Osteoblast (primary cell): ENCODE results near the gene CELA1. TPM values are rescaled to one million over a fixed set of nuclear protein-coding genes. Genes with fewer than 3 reads are reported as not detected.
"Not testable (repeated sequence)": the region's sequence is repeated elsewhere in the genome, so short reads cannot be mapped to it uniquely, and the experiment has no call there.

Experiments used
- DNase-seq: peaks from one replicate; pipeline ENCODE4 v3.0.0; 2011; ENCODE audit warnings: low spot score, mixed read lengths; ENCODE audit not compliant: insufficient read length; ENCODE audit errors: missing footprints
- H2AFZ ChIP-seq: 2 replicates; pipeline ENCODE4 v1.6.0; 2011; ENCODE audit warnings: mild to moderate bottlenecking, low read length
- H3K27ac ChIP-seq: 2 replicates; pipeline ENCODE4 v1.5.1; 2011; ENCODE audit warnings: mild to moderate bottlenecking, low read depth, low read length, moderate library complexity
- H3K27me3 ChIP-seq: 2 replicates; pipeline ENCODE4 v1.6.0; 2012; ENCODE audit warnings: mild to moderate bottlenecking, control low read depth, inconsistent platforms, low read length, moderate library complexity; ENCODE audit not compliant: insufficient read depth
- H3K36me3 ChIP-seq: 2 replicates; pipeline ENCODE4 v1.5.1; 2011; ENCODE audit warnings: mild to moderate bottlenecking, low read length, control low read depth, moderate library complexity; ENCODE audit not compliant: insufficient read depth
- H3K4me1 ChIP-seq: 2 replicates; pipeline ENCODE4 v1.5.1; 2011; ENCODE audit warnings: mild to moderate bottlenecking, low read length, control low read depth, moderate library complexity; ENCODE audit not compliant: insufficient read depth
- H3K4me2 ChIP-seq: 2 replicates; pipeline ENCODE4 v1.6.0; 2011; ENCODE audit warnings: mild to moderate bottlenecking, low read length; ENCODE audit not compliant: insufficient read depth
- H3K4me3 ChIP-seq: fragments of 200-600 bp; sonication (generic); 3 replicates; pipeline ENCODE4 v1.5.1; 2012; ENCODE audit warnings: mild to moderate bottlenecking, low read length, inconsistent platforms; ENCODE audit not compliant: insufficient read depth
- H3K79me2 ChIP-seq: 2 replicates; pipeline ENCODE4 v1.6.0; 2012; ENCODE audit warnings: mild to moderate bottlenecking, low read length, control low read depth, inconsistent platforms; ENCODE audit not compliant: insufficient read depth
- H3K9me3 ChIP-seq: 2 replicates; pipeline ENCODE4 v1.5.1; 2011; ENCODE audit warnings: low read depth, low read length, control low read depth
- H4K20me1 ChIP-seq: 2 replicates; pipeline ENCODE4 v1.6.0; 2012; ENCODE audit warnings: mild to moderate bottlenecking, low read length, control low read depth; ENCODE audit not compliant: insufficient read depth
- total RNA-seq: library from RNA; depleted of rRNA; stranded (reverse); fragments of >200 nt; gene quantifications from 2 replicates; pipeline ENCODE4 v1.2.3, GENCODE V29; 2012
- TF ChIP-seq, protein P1 (sequence below): IDR thresholded peaks from 2 replicates; pipeline ENCODE4 v1.5.1; 2011; ENCODE audit warnings: mild to moderate bottlenecking, low read depth, low read length, moderate library complexity; ENCODE audit errors: extremely low read depth

The CELA1 gene
- total RNA-seq, 1 donor = not detected

DNA sequence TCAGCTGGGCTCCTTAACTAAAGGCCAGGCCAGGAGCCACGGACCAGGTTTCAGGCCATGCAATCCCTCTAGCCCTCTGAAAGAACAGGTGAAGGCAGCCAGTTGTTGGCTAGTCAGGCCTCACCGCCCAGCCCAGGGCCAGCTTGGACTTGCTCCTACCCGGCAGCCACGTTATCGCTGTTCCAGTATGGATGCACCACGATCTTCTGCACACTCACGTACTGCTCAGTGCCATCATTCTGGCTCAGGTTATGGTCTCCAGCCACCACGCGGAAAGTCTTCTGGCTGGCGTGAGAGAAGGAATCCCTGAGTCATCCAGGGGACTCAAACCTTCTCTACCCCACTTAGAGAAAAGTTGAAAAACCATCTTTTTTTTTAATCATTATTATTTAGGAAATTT lies 4.1 kb downstream of the CELA1 start:
- H2AFZ ChIP-seq = peak overlapping the region; percentile 29
- no peaks in the 10 kb centered on the region for H3K27me3 ChIP-seq
- H4K20me1 ChIP-seq = no peaks in the 10 kb centered on the region
- H3K79me2 ChIP-seq = no peaks in the 10 kb centered on the region
- H3K4me3 ChIP-seq = no peak overlapping the region
- no peaks in the 10 kb centered on the region for H3K9me3 ChIP-seq
- peaks cover 22% of the 10 kb centered on the region for H3K4me1 ChIP-seq
- H3K27ac ChIP-seq = no peak overlapping the region
- DNase-seq = no peak
- TF ChIP-seq, protein P1, sequence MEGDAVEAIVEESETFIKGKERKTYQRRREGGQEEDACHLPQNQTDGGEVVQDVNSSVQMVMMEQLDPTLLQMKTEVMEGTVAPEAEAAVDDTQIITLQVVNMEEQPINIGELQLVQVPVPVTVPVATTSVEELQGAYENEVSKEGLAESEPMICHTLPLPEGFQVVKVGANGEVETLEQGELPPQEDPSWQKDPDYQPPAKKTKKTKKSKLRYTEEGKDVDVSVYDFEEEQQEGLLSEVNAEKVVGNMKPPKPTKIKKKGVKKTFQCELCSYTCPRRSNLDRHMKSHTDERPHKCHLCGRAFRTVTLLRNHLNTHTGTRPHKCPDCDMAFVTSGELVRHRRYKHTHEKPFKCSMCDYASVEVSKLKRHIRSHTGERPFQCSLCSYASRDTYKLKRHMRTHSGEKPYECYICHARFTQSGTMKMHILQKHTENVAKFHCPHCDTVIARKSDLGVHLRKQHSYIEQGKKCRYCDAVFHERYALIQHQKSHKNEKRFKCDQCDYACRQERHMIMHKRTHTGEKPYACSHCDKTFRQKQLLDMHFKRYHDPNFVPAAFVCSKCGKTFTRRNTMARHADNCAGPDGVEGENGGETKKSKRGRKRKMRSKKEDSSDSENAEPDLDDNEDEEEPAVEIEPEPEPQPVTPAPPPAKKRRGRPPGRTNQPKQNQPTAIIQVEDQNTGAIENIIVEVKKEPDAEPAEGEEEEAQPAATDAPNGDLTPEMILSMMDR = no peak
- no peaks in the 10 kb centered on the region for H3K36me3 ChIP-seq
- H3K4me2 ChIP-seq = no peak overlapping the region

DNA sequence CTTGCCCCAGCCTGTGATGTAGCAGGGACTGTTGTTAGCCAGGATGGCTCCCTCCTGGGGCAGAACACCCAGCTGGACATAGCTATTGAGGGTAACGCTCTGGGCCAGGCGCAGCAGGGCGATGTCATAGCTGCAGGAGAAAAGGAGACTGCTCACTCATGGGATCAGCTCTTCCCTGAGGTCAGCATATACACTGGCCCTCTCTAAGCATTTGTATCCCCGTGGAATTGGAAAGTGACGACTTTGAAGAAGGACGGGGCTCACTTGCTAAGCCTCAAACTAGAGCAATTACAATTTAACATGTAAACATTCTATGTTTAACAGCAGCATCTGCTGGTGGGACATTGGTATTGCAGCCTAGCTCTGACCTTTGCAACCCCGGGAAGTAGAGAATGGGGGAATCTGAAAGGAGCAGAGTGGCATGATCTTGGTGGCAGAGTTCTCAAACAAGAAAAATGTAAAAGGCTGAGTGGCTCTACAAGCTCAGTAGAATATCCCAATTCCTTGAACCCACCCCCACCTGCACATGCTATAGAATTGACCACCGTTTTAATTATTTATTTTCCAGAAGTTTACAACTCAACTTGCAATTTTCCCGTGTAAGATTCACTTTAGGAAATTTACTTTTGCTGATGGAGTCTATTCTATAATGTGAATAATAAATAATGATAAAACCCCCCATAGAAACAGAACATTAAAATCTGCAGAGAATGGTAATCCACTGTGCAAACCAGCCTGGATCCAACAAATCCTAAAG lies 5.0 kb downstream of the CELA1 start:
- Histone ChIP-seq H3K79me2 (no peaks in the 10 kb centered on the region), H3K27me3 (no peaks in the 10 kb centered on the region), H3K9me3 (no peaks in the 10 kb centered on the region), H2AFZ (peak overlapping the region; percentile 98), H3K27ac (peak overlapping the region; percentile 38), H3K4me1 (peaks cover 16% of the 10 kb centered on the region), H3K4me2 (peak overlapping the region; percentile 96), H4K20me1 (no peaks in the 10 kb centered on the region), H3K4me3 (peak overlapping the region; percentile 70), H3K36me3 (no peaks in the 10 kb centered on the region)
- TF ChIP-seq, protein P1 = peak; percentile 99
- DNase-seq = peak; percentile 89

DNA sequence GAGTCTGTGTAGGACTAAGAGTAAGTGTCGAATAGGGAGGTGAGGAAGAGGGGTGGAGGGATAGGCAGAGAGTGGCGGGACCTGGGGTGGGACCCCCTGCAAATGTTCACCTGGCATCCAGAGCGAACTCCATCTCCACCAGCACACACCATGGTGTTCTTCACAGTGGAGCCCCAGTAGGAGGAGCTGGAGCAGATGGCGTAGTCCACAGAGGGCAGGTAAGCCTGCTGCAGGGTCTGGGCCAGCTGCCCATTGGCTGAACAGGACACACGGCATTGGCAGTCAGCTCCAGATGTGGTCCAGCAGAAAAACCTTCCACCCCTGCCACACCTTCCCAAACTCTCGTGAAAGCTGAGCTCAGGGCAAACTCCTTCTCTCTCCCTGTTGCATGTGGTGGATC lies 6.7 kb downstream of the CELA1 start:
- no peaks in the 10 kb centered on the region for H3K79me2 ChIP-seq
- H3K36me3 ChIP-seq = no peaks in the 10 kb centered on the region
- H3K4me3 ChIP-seq = no peak overlapping the region
- H3K27ac ChIP-seq = no peak overlapping the region
- H3K27me3 ChIP-seq = no peaks in the 10 kb centered on the region
- H3K4me2 ChIP-seq = no peak overlapping the region
- no peaks in the 10 kb centered on the region for H3K9me3 ChIP-seq
- TF ChIP-seq, protein P1 = no peak
- H4K20me1 ChIP-seq = no peaks in the 10 kb centered on the region
- H3K4me1 ChIP-seq = peaks cover 5% of the 10 kb centered on the region
- DNase-seq = no peak
- H2AFZ ChIP-seq = no peak overlapping the region

DNA sequence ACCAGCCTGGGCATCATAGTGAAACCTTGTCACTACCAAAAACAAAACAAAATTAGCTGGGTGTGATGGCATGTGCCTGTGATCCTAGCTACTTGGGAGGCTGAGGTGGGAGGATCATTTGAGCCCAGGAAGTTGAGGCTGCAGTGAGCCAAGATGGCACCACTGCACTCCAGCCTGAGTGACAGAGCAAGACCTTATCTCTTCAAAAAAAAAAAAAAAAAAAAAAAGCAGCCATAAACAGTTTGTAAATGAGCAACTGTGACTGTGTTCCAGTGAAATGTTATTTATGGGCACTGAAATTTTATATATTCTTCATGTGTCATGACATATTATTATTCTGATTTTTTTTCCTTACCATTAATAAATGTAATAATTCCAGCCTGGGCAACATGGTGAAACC lies 9.1 kb downstream of the CELA1 start:
- H3K4me1 ChIP-seq, H3K36me3 ChIP-seq, H4K20me1 ChIP-seq, H3K9me3 ChIP-seq, H3K4me2 ChIP-seq, H3K4me3 ChIP-seq, H2AFZ ChIP-seq, H3K27ac ChIP-seq, H3K27me3 ChIP-seq, DNase-seq, H3K79me2 ChIP-seq: not testable (repeated sequence)
